Fibroblast of skin of right biceps (primary cell): ENCODE data around the gene CTIF.

Experiments
- DNase-seq: peaks from one replicate; pipeline ENCODE4 v3.0.0-alpha.2; 2013

The CTIF gene

DNA sequence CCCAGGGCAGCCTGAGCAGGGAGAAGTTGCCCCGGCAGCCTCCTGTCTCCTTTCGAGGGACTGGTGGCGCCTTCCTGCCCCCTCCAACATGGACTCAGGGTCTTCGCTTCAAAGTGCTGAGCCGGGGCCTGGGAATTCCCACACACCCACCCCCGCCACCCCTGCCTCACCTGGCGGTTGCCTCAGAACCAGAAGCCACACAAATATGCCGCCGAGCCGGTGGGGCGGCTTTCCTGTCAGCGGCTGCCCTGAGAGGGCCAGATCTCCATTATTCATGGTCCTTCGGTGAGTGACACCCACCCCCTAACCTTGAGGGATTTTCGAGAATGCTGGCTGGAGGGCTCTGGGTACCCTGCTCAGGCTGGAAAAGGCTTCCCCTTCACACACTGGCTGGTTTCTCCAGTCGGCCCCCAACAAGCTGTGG lies 340.2 kb downstream of the CTIF start:
- DNase-seq, result no peak

DNA sequence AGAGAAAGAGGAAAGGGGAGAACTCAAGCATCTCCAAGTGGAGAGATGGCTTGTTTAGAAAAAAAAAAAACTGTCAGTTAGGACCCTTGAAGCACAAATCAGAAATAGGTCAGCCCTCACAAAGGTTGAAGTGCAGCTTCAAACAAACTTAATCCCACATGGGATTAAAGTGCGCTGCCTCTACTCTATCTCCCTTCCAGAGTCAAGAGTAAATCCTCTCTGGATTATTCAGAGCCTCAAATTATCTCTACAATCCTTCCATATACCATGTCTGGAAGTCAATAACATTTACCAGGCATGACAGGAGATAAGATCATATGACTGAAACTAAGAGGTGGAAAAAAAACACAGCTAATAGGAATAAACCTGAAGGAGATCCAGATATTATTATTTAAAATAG lies 342.1 kb downstream of the CTIF start:
- DNase-seq, result no peak

GRCh38 chr18:48882379-48882778 lies 343.5 kb downstream of the CTIF start:
- no peak for DNase-seq

DNA sequence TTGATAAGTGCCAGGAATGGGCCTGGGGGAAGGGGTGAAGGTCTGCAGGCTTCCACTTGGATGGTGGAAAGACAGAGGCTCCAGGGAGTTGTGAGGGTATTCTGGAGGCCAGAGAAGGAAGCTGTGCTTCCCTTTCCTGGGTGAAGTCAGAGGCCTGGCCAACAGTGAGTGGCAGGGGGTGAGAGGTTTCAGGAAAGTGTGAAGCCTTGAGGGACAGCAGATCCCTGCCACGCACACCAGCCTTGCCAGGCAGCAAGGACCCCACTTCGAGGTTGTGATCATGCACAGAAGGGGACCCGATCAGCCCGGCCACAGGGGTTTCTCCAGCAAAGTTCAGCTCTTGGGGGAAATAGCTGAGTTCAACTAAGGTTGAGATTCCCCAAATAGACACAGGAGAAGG lies 345.5 kb downstream of the CTIF start:
- no peak for DNase-seq

DNA sequence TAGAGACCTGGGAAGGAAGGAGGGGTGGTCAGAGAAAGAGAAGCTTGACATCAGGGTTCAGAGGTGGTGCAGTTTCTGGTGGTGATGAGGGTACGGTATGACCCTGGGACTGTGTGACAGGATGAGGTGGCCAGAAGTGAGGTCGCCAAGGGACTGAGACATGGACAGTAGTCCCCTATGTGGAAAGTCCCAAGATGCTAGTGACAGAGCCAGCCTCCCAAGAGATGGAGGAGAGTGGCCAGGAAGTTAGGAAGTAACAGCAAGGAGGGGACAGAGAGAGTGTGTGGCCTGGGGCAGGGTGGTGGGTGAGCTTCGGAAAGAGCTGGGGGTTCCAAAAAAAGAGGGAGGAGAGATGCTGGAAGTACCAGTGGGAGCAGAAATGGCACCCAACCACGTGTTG lies 345.9 kb downstream of the CTIF start:
- no peak for DNase-seq

DNA sequence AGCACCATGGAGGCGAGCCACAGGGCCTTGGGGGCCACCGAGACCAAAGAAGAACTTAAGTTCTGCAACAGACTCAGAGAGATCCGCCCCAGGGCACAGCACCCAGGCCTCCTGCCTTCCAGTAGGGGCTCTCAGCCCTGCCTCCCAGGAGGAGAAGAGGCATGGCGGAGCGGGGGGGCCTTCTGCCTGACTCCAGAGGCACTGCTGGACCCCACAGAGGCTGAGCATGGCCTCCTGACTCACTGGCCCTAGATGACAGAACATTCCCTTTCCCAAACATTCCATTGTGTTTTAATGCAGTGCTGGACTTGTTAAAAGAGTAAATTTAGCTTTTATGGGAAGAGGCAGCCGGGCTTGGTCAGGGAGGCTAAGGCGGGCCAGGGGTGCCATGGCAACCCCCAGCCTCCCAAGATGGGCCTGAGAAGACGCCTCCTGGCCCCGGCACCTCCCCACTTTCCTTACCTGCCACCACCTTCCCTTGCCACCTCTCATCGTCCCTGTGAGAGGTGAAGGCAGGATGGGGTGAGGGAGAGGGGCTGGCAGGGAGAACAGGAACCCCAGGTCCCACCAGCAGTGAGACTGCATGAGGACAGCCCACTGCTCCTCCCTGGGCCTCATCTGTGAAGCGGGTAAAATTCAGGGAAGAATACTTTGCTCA lies 346.6 kb downstream of the CTIF start:
- DNase-seq, result no peak

DNA sequence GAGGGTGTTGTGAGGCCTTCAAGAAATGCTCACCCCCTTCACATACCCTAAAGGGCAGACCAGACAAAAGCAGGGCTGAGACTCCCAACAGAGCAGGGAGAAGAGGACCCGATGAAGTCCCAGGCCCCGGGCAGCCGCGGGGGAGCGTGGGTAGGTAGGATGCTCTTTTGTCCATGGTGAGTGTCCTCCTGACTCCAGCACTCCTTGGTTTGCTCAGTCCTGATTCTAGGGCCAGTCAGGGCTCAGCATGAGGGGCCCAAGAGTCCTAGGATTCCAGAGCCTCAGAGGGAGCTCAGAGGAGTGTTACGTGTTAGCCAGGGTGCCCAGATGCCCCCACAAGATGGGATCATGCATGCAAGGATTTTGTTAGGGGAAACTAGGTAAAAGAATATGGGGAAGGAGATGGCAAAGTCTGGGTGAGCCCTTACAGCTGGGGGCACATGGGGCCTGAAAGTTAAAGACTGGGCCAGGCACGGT lies 347.1 kb downstream of the CTIF start:
- no peak for DNase-seq

- no peak for DNase-seq
These were observed 347.9 kb downstream of the CTIF start for GRCh38 chr18:48886520-48887293.

DNA sequence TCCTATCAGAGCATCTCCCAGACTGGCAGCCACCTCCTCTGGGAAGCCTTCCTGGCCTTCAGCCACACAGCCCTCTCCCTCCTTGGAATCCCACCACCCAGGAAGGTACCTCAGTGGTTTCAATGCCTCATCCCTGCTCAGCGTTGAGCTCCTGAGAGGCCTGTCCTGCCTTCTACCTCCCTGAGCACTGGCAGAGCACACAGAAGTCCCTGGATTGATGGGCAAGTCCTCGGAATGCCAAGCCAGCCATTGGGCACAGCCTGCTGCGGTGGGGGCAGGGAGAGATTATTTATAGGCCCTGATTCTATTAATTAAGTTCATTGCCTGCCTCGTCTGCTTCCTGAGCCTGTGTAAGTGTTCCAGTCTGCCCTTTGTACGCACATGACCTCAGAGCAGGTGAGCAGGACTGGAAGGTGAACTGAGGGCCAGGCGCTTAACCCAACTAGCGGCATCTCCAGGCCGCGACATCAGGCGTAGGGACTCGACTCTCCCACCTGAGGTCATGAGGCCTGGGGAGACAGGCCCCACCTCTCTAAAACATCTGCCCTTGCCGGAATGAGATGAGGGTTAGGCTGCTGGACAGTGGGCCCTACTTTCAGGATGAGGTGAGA lies 348.6 kb downstream of the CTIF start:
- no peak for DNase-seq

DNA sequence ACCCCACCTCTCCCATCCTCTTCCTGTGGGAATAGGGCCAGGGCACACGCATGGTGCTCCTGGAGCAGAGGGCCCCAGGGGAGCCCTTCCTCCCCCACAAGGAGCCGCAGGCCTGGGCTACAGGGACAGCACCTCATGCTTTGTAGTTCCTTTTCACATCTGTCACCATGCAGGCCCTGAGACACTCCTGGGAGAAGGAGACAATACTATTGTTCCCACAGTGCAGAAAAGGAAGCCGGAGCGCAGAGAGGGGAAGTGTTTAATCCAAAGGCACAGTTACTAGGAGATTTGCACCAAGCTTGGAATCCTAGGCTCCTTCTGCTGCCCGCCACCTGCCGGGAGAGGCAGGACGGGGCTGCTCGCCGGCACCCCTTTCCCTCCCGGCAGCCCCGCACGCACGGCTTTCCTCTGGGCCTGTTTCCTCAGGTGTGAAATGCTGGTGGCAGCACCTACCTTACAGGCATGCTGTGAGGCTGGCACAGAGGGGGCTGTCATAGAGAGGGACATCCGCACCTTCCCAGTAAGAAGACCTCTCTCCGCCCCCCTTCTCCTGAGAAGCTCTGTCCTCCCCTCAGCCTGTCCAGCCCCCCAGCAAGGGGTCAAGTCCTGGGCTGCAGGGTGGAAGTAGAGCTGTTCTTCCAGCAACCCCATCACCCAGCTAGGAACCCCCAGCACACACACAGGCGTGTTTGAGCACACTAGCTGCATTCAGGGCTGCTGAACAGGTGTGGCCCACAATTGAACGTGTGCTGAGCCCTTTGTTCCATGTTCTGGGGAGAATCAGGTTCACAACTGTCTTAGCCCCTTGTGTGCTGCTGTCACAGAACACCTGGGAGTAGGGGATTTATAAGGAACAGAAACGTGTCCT lies 349.3 kb downstream of the CTIF start:
- DNase-seq, result no peak

- no peak for DNase-seq
These were observed 349.9 kb downstream of the CTIF start for GRCh38 chr18:48888773-48889080.

DNA sequence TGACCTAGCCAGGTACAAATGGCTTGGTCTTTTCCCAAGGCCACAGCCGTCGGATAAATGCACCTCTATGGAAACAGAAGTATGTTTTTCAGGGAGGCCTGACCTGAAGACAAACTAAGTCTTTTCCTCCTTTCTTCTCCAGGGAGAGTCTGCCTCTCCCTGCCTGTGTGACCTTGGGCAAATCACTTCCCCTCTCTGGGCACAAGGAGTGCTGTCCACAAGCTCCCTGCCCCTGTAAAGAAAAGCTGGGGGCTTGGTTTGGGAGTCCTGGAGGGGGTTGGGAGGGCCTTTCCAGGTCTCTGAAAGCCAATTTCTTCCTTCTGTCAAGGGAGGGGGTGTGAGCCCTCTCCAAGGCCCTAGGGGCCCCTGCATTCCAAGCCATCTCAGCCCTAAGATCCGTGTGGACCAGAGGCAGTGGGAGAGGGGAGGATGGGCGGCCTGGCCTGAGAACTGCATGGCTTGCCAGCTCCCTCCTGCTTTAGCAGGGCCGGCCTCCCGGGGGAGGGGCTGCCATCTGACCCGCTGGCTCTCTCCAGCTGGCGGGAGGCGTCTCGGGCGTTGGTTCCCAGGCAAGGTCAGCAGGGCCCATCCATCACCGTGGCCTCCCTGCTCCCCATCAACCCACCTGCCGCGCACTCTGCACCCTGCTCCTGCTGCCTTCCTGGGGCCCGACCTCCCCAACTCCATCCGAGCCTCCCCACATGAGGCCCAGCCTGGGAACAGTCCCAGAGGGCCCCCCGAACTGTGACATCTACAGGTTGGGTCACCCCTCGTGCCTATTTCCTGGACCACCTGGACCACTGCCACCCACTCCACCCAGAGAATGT lies 350.5 kb downstream of the CTIF start:
- no peak for DNase-seq

DNA sequence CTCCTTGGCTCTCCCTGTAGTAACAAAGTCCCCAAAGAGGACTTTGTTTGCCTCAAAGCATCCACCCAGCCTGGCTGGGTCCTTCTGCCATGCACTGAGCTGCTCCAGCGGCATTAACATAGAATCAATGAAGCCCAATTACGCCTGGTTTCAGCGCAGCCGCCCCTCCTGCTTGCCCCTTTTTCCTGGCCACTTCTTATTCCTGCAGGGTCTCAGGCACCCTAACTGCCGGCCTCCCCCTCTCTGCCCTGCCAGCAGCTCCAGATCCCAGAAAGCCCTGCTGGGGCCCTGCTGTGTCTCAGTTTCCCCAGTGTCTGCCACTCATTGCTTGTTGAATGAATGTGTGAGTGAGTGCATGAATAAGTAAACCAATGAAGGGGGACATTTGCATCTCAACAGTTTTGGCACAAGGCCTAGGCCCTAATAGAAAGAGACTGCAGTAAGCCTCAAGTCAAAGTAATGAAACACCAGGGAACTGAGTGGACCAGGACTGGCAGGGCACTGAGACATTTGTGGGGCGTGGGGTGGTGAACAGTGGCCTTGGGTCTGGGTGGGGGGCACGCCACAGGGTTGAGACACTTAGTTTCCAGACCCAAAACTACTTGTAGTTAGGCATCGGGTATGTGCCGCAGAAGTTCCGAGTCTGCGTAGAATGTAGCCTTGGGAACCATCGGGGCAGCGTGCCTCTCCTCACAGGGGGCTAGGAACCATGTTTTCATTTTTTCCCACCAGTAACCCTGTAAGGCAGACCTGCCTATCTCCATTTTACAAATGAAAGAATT lies 351.3 kb downstream of the CTIF start:
- no peak for DNase-seq

- DNase-seq, result no peak
These were observed 352.9 kb downstream of the CTIF start for GRCh38 chr18:48891721-48892120.

GRCh38 chr18:48892146-48892855 lies 353.5 kb downstream of the CTIF start:
- DNase-seq, result no peak

DNA sequence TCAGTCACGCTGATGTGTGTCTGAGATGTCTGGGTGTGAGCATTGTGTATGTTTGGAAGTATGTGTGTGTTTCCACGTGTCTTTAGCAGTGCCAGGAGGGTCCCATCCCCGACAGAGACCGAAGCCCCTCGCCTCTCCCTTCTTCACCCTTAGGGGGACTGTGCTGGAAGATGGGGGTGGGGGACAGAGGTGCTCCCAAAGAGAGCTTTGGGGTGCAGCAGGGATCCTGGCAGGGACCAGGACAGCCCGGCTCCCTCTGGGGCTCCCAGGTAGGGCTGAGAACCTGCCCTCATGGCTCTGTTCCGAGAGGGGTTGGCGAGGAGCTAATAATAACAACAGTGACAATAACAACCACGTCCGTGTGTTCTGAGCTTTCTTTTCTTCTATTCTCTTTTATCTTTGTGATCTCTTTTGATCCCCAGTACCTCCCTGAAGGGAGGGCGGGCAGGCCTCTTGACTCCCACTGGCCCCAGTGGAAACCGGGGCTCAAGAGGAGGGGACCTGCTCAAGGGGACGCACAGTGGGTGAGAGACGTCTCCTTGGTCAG lies 354.3 kb downstream of the CTIF start:
- DNase-seq, result no peak

GRCh38 chr18:48893608-48894600 lies 355.1 kb downstream of the CTIF start:
- no peak for DNase-seq

- DNase-seq, result no peak
These were observed 356.0 kb downstream of the CTIF start for GRCh38 chr18:48894799-48895346.

GRCh38 chr18:48896326-48896874 lies 357.6 kb downstream of the CTIF start:
- DNase-seq, result no peak
